AML-193 (cell line): ENCODE data around the gene ITGB8.
"Not testable (repeated sequence)": the region's sequence is repeated elsewhere in the genome, so short reads cannot be mapped to it uniquely, and the experiment has no call there.

Experiments
- DNase-seq, 2 experiments: peaks; one replicate each; lab custom pipeline; 2025; lab: John Stamatoyannopoulos, UW

ITGB8 gene

DNA sequence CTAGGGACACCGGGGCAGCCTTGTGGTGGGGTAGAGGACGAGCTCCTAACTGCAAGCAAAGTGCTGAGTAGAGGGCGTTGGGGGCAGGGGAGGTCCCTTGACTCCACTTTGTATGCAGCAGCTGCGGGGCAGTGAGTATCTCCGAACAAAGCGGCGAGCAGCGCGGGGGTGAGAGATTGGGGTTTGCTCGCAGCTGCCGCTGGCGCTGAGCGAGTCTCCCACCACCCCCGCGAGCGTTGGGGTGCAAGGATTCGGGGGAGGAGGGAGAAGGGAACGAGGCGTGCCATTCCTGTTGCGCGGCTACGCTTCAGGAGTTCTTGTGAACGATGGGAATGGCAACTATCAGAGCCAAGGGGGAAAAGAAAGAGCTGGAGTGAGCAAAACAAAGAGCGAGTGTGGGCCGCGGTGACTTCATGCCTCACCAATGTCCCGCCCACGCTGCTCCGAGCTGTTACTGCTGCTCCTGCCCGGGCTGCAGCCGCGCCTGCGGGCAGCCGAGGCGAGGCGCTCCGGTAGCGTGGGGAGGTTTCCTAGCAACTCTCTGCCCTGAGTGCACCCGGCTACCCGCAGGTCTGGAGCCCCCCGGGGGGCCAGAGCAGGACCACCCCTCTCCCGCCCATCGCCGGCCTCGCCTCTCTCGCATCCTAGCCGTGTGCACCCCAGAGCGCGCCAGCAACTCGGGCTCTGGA is at the start of gene ITGB8:
ITGB8 (plus strand) TSS at position 662 of the 689 bp plus-strand sequence. CDS start 907 bp downstream, outside the sequence.
- peak; percentile 23 to 50 for DNase-seq

DNA sequence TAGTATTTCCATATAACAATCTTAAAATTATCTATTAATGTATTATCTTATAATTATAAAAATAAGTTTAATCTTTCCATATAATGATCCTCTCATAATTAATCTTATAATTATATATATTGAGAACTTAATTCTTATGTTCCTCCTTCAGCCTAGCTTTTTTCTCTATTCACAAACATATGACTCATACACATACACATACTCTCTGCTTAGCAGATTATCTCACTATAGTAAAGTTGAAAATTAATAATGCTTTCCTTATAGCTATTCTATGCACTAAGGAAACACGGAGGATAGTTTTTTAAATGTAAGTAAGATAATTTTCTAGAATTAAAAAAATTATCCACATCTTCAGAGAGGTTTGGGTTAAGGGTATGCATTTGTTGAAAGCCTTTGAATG is 47.7 kb upstream of the ITGB8 start:
- DNase-seq = no peak

DNA sequence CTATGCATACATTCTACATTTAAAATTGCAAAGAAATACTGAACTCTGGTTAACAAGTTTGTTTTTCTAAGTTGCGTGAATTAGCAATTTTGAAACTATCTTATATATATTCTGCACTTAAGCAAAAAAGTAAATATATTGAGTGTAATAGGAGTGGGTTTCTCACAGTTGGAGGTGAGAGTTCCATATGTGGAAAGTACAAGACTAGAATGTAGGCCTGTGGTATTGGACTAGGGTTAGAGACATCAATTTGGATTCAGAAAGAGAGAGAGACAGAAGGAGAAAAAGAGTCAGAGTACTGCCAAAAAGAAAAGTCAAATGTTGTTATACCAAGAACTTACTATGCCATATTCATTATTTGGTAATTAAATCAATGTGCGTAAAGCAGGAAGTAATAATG is 47.3 kb upstream of the ITGB8 start:
- DNase-seq = no peak

DNA sequence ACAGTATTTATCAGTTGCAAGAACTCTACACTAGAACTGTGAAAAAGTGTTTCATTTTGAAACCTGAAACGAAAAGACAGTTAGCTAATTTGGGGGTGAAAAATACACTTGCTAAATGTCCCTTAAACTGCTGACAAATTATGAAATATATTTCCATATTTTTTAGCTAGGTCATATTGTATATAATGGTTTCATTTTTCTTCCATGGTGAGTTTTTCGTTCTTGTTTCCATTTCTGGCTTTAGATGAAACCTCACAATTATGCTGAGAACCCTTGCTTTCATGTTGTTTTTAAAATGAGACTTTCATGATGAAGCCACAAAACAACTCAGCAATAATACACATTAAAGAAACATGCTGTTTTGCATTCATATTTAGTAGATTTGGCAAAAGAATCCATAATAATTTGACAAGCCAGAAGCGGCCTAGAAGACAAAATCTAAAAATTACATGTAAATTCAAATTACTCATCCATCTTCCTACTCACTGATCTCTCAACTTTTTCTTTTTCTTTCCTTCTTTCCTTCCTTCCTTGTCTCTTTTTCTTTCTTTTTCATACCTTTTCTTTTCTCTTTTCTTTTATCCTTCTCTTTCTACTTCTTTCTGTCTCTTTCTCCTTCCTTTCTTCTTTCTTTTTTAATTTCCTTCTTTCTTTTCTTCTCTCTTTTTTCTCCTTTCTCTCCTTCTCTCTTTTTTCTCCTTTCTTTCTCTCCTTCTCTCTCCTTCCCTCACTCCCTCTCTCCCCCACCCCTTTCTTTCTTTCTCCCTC is 46.5 kb upstream of the ITGB8 start:
- no peak for DNase-seq

DNA sequence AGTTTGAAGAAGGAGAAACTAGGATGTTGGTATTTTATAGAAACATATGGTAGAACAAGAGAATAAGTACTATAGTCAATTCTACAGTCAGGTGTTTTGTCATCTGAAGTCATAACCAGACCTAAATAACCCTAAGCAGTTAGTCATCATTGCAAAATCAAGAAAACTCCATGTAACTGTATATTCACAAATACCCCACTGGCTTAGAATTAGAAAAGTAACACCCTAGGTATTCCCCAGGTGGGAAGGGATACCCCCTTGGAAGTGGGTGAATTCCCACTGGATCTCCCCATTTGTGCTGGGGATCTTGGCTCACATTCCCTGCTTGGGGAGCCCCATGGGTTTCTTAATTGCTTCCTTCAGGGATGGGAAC is 45.9 kb upstream of the ITGB8 start:
- DNase-seq = no peak

DNA sequence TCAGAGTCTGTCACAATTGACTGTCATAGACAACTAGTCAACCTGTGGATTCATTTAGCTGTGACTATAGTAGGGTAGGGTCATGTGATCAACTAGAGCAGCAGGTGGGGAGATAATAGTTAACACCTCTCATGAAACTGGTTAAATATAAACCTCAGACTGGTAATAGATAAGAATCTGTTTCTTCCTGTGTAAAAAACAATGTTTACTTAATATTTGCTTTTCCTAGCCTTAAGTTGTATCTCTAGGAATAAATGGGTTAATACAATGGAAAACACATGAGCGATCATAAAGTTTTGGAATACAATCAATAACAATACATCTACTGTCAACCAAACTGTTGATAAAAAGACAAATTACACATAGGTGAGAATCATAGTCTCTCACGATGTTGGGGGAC is 43.4 kb upstream of the ITGB8 start:
- no peak for DNase-seq

DNA sequence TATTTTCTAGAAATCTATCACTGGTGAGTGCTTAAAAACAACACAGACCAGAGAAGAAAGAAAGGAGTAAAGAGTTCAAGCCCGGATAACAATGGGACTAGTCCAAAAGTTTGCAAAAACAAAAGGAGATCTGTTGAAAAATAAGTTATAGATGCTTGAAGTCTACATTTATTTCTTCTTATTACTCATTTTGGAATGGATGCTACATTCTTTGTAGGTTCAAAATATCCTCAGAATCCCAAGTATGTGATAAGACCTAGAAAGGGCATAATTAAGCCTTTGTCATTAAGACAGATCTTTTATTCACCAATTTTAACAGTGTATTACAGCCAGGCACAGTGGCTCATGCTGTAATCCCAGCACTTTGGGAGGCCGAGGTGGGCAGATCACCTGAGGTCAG is 42.7 kb upstream of the ITGB8 start:
- no peak for DNase-seq

DNA sequence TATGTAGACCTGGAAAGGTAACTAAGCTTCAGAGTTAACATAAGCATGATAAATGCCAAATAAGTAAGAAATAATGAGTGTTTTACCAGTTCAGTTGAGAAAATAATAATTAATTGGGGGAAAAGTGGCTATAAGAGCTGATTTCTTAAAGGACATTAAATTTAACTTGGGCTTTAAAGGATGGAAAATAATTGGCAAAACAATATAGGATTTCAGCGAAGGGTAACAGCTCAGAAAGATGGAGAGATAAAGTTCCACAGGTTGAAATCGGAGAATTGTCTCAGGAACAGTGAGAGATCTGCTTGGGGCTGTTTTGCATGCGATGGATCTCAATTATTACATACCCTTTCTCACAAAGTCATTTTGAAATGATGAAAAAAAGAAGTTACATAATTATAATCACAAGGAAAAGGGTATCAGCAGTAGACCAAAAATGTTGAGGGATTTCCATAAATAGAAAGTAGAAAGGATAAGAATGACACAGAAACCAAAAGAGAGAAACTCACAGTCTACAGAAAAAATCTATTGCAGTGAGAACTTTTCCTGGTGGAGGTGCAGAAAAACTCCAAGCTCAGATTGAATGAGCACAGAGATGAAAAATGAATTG is 40.1 kb upstream of the ITGB8 start:
- DNase-seq = no peak

DNA sequence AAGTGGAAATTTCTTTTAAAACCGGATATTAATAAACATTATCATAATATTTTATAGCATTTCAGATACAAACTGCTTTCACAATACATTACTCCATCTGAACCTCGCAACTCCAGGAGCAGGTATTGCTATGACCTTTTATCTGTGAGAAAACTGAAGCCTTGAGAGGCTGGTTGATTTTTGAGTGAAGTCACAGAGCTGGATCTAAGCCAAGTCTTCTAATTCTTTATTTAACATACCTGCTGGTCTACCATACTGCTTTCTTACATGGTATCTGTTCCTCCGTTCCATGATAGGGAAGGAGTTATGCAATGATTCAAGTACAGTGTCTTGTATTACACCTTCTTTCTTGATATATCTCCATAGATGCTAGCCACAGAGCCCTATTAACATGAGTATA is 37.4 kb upstream of the ITGB8 start:
- no peak for DNase-seq

DNA sequence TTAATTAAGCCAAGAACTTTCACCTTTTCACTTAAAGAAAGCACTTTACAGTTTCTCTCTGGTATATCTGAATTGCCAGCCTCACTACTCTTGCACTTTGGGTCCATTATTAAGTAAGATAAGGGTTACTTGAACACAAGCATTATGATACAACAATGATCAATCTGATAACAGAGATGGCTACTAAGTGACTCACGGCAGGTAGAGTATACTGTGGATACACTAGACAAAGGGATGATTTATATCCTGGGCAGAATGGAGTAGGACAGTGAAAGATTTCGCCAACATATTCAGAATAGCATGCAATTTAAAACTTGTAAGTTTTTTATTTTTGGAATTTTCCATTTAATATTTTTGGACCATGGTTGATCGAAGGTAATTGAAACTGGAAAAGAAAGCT is 34.3 kb upstream of the ITGB8 start:
- no peak for DNase-seq

DNA sequence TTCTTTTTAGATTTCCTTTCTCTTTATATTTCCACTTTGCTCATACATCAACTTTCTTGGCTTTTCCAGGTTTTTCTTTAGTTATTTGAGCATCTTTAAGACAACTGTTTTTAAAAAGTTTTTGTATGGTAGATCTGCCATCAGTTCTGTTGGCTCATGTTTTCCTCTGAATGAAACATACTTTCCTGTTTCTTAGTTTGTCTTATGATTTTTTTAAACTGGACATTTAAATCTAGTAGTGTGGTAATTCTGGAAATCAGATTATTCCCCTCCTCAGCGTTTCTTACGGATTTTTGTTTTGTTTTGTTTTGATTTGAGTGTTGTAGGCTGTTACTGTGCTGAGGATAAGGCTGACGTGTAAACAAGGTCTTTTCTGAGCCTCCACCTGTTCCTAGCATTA is 33.8 kb upstream of the ITGB8 start:
- no peak for DNase-seq

DNA sequence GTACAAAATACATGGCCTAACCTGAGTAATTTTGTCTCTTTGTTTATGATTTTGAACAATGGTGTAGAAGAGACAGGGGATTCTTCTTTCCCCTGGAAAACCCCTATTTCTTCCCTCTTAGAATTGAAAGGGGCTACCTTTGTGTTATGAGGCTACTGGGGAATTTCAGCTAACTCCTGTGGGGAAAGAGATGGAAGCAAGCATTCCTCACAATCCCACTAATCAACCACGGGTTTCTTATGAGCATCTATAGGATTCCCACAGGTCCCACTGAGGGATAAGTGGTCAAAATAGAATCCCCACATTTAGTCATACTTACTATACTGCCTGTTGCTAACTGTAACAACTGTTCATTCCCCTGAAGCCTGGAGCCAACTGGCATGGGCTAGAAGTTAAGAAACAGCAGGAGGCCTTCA is 32.2 kb upstream of the ITGB8 start:
- no peak for DNase-seq

DNA sequence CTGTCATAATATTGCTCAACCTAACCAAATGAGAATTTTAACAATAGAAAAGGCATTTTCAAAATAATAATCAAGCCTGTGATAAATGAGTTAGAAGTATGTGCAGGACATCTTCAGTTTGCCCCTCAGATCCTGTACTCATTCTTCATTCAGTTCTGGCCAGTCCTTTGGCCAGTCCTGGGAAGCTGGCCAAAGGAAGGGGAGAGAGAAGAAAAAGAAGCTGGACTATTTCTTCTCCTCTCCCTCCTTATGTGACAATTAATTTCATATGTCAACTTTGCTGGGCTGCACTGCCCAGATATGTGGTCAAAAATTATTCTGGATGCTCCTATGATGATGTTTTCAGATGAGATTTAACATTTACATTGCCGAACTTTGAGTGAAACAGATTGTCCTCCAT is 31.6 kb upstream of the ITGB8 start:
- DNase-seq = no peak

DNA sequence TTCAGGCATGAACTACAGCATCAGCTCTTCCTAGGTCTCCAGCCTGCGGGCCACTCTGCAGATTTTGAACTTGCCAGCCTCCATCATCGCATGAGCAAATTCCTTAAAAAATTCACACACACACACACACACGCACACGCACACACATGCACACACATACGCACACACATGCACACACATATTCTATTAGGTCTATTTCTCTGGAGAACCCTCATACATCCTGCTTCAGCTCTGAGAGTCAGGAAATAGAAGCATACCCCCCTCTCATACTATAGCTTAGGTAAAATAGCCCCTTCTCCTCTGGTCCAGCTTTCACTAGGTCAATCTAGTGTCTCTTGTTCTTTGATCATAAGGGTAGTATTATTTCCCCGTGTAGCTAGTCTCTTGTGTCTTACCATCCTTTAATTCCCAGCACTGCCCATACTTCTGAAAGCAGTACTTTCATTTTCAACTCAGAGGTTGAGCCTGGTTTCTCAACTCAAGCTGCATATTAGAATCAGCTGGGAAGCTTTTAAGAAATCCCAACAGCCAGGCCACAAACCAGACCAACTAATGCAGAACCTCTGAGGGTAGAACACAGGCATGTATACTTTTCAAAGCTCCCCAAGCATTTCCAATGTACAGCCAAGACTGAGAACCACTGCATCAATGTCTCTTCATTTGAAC is 30.9 kb upstream of the ITGB8 start:
- peak; percentile 19 to 30 for DNase-seq

DNA sequence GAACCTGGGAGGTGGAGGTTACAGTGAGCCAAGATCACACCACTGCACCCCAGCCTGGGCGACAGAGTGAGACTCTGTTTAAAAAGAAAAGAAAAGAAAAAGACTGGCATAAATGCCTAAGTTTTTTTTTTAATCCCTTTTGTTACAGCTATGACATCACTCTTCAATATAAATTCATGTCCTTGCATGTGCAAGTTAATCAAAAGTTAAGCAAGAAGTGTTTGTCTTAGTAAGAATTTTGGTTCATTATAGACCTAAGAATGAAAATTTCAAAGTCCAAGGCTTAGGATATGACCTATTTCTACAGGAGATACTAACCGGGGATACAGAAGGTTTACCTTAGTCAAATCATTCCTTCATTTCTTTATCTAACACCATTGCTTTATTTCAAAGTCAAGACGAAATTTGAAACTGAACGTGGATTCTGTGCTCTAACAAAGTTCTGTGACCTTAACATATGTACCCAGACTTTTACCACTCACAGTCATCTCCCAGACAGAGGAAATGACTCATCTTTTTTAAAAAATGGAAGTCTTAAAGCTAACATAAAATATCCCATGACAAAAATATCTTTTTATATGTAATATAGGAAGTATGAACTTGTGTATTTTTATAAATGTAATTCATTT is 29.3 kb upstream of the ITGB8 start:
- peak; percentile 27 to 41 for DNase-seq

DNA sequence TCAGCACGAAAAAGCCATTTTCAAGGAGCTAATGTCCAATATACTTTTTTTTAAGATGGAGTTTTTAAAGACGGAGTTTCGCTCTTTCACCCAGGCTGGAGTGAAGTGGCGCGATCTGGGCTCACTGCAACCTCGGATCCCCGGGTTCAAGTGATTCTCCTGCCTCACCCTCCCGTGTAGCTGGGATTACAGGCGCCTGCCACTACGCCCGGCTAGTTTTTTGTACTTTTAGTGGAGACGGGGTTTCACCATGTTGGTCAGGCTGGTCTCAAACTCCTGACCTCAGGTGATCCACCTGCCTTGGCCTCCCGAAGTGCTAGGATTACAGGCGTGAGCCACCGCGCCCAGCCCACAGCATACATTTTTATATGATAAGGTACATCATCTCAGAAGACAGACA is 28.4 kb upstream of the ITGB8 start:
- DNase-seq = not testable (repeated sequence)

DNA sequence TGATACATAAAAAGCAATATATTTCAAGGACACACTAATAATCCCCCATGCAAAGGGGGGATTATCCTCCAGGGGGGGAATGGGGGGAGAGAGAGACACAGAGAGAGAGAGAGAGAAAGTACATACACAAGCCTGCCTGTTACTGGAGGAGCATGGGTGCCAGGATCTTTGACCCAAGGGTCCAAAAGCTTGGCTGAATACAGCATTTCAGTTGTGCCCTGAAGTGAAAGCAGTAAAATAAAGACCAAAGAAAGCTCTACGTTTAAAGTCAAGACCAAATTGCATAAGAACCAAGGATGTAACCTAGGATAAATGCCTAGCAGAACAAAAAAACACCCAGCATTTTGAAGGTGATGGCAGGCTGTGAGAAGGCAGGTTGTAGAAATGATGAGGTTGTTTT is 27.8 kb upstream of the ITGB8 start:
- DNase-seq = no peak

DNA sequence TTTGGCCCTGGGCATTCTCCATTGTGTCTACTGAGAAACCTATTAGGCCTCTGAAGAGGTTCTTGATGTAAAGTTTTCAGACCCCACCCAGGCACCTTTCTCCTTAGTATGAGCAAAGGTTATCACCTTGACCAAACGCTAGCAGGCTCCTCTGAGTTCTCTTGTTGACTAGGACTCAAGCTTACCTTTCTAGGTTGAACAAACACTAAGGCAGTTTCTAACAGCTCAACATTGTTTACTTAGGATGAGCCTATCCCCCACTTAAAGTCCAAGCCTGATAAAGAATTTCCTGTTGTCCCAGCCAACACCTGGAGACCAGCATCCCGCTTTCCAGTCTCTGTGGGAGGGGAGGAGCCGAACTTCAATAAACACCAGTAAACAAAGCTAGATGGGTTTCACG is 26.3 kb upstream of the ITGB8 start:
- no peak for DNase-seq

DNA sequence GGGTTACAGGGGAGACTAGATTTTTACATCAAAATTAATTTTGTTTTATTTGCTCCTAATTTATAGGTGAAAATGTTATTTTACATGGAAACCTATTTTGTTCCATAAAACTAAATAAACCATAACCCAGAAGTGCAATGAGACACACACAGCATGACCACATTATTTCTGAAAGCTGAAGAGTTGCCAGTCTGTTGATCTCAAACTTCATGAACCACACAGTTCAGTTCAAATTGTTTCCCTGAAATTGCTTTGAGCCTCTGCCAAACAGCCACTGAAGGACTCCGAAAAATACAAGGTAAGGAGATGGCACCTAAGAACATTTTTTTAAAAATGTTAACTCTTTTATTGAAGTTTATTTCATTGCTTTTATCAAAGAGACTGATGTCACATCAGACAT is 25.0 kb upstream of the ITGB8 start:
- no peak for DNase-seq

DNA sequence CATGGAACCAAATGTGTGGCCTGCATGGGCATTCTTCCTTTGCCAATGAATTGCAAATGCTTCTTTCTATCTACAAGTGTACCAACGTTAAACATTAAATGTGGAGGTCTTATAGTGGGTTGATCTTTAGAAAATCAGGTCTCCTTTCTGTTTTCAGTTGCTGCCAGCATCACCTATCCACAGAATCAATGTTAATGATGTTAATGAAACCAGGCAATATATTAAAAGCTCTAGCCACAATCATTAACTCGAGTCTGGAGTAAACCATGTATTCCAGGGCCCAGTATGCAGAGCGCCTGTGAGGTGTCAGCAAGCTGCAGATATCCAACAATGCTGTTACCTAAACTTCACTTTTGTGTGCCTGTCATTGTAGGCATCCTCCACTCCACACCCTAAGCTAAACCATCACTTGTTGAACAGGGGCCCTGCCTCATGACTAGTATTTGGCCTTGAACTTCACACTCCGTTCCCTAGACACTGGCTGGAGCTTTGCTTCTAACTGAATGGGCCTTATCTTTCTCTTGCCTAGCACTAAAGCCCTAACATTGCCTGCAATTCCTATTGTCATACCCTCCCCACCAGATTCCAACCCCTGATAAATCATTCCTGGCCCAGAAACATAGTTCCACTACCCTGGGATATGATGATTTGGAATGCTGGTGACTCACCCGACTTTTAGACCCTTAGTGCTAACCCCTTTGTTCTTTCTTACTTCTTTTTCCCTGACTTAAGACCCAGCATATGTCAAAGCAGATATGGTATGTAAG is 24.3 kb upstream of the ITGB8 start:
- DNase-seq = no peak

DNA sequence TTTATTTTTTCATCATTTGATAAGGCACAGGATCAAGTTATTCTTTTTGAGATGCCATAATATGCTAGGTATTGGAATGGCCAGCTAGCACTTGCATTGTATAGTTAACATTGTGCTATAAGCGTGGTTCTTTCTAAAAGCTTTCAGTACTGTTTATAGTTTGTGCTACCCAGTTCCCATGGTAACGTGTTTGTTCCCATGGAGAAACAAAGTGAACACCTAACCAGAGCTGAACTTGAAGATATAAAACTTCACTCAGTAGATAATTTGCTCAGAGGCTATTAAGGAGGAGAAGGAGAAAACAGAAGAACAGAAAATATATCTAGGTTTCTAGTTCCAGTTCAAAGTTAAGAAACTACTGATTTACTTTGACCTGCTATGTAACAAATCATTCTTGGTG is 23.6 kb upstream of the ITGB8 start:
- DNase-seq = no peak

DNA sequence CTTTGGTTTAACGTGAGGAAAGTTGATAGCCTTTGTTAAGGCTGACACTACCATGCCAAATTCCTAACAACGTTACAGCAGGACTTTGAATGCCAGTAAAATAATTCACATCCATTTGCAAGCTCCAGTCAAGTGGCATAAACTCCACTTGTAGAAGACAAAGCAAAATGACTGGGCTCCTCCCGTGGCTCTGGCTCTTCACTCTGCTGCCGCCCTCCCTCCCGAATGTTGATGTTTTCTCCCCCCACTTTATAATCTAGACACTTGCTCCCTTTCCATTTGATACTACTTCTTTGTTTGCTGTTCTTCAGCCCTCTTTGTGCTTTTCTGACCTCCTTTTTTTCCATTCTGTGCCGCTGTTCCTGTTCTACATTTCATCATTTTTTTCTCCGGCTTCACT is 22.8 kb upstream of the ITGB8 start:
- DNase-seq = no peak
